ENCODE data around the gene PRRC2B. TPM values are rescaled to one million over a fixed set of nuclear protein-coding genes. Genes with fewer than 3 reads are reported as not detected.

PRRC2B gene
- total RNA-seq, 4 donors from 2014 or later: 102 to 168 (median 144) TPM

GRCh38 chr9:131416509-131416908, 22.6 kb downstream of the PRRC2B start:
- no peak overlapping the region for H3K4me3 ChIP-seq (ENCODE audit: low read depth, poor library complexity, severe bottlenecking)
- TF ChIP-seq CTCF (IDR thresholded peaks at IDR 0.05) (no peak), POLR2A (IDR thresholded peaks at IDR 0.05) (no peak)
- intact Hi-C loops (cut with DNase I; ENCODE audit: low total_unique reads): no loop called here
- no peak for DNase-seq (ENCODE audit: low spot score in 2 of 2)
- 80 to 83% methylated on average over 4 of the region's 4 CpGs for WGBS, 2 donors

GRCh38 chr9:131417264-131418142, 23.6 kb downstream of the PRRC2B start:
- 51 to 54% methylated on average over 13 of the region's 13 CpGs for WGBS, 2 donors
- no peak for DNase-seq (ENCODE audit: low spot score in 2 of 2)
- intact Hi-C loops (cut with DNase I; ENCODE audit: low total_unique reads): no loop called here
- no peak overlapping the region for H3K4me3 ChIP-seq (ENCODE audit: low read depth, poor library complexity, severe bottlenecking)
- TF ChIP-seq CTCF (IDR thresholded peaks at IDR 0.05): no peak
- TF ChIP-seq POLR2A (IDR thresholded peaks at IDR 0.05): no peak

- no peak for TF ChIP-seq POLR2A (IDR thresholded peaks at IDR 0.05)
- no peak for TF ChIP-seq CTCF (IDR thresholded peaks at IDR 0.05)
- no peak overlapping the region for H3K4me3 ChIP-seq (ENCODE audit: low read depth, poor library complexity, severe bottlenecking)
- 19 to 20% methylated on average over 7 of the region's 7 CpGs for WGBS, 2 donors
- intact Hi-C loops (cut with DNase I; ENCODE audit: low total_unique reads): no loop called here
- no peak for DNase-seq (ENCODE audit: low spot score in 2 of 2)
Observed at GRCh38 chr9:131418143-131419025, 24.5 kb downstream of the PRRC2B start.

GRCh38 chr9:131419026-131419614, 25.2 kb downstream of the PRRC2B start:
- no peak for TF ChIP-seq POLR2A (IDR thresholded peaks at IDR 0.05)
- no peak for TF ChIP-seq CTCF (IDR thresholded peaks at IDR 0.05)
- 56 to 61% methylated on average over 8 of the region's 8 CpGs for WGBS, 2 donors
- DNase-seq (ENCODE audit: low spot score in 2 of 2): no peak
- no peak overlapping the region for H3K4me3 ChIP-seq (ENCODE audit: low read depth, poor library complexity, severe bottlenecking)
- intact Hi-C loops (cut with DNase I; ENCODE audit: low total_unique reads): no loop called here

GRCh38 chr9:131419716-131420115, 25.8 kb downstream of the PRRC2B start:
- no peak for TF ChIP-seq POLR2A (IDR thresholded peaks at IDR 0.05)
- no peak for TF ChIP-seq CTCF (IDR thresholded peaks at IDR 0.05)
- DNase-seq (ENCODE audit: low spot score in 2 of 2): no peak
- WGBS, 2 donors: 76 to 82% methylated on average over 10 to 12 of the region's 12 CpGs
- H3K4me3 ChIP-seq (ENCODE audit: low read depth, poor library complexity, severe bottlenecking): no peak overlapping the region
- intact Hi-C loops (cut with DNase I; ENCODE audit: low total_unique reads): no loop called here

Data from lower leg skin (tissue), 4 donors.